ENCODE measurements around the gene PARD3B.

The PARD3B gene

DNA sequence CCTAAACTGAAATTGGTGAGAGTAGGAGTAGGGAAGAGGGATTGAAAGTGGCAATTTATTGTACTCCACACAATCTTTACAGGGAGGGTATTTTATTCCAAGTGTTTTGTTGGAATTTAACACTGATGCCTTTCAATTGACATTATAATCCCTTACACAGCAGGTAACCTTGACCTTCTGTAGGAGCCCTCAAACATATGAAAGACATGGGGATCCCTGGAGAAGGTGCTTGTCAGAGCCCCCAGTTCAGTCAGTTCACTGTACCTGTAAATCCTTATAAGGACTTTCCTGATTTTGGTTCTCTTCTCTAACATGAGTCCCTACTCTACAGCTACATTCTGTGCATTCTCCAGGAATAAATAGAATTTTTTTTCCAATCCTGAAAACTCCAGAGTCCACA is 752.1 kb downstream of the PARD3B start:
- DNase-seq = no peak

DNA sequence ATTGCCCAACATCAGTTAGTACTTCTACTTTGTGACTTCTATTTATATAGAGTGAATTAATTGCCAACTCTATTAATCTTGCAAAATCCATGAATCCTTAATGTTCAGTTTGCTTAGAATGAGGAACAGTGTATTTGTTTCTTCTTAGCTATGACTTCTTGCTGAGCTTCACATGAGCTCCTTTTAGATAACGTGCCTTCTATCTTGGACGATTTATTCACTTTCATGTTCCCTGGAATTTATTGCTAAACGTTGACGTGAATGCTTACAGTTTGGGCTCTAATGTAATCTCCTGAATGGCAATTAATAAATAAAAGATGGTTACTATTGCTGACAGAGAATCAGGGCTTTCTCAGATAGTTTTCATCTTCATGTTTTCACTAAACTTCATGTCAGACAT is 752.6 kb downstream of the PARD3B start:
- no peak for DNase-seq

DNA sequence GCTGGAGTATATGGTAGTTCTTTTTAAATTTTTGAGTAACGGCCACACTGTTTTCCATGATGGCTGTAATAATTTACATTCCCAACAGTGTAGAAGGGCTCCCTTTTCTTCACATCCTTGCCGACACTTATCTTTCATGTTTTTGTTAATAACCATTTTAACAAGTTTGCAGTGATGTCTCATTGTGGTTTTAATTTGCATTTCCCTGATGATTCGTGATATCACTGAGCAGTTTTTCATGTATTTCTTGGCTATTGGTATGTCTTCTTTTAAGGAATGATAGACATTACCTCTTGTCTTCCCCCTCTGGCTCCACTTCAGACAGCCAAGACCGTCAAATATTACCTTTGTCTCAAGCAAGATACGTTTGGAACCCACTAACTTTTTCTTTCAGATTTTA is 765.9 kb downstream of the PARD3B start:
- DNase-seq = no peak

DNA sequence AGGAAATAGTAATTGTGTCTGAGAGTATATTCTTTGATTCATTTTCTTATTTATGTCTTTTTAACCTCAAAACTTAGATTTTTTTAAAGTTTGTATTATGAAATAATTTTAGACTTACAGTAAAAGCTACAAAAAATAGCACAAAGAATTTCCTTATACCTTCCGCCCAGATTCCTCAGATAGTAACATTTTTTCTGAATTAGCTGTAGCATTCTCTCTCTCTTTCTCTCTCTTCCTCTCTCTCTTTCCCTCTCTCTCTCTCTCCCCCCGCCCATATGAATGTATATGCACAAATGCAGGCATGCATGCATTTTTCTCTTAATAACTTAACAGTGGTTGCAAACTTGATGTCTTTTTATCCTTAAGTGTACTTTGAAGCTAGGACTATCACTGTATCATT is 776.0 kb downstream of the PARD3B start:
- DNase-seq = no peak

DNA sequence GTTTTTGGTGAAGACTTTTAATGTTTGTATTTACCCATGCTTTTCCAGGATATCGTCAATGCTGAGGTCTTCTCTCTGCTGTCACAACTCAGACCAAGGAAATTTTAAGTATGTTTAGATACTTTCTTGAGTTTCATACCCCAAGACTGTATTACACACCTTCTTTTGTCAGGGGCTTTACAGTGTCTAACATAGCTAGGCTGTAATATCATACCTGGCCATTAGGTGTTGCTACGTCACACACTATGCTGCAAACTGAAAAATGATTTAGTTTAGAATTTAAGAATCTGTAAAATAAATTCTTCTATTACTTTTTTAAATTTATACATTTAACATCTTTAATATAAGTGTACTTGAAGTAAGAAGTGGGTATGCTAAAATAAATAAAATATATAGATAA is 778.7 kb downstream of the PARD3B start:
- no peak for DNase-seq

DNA sequence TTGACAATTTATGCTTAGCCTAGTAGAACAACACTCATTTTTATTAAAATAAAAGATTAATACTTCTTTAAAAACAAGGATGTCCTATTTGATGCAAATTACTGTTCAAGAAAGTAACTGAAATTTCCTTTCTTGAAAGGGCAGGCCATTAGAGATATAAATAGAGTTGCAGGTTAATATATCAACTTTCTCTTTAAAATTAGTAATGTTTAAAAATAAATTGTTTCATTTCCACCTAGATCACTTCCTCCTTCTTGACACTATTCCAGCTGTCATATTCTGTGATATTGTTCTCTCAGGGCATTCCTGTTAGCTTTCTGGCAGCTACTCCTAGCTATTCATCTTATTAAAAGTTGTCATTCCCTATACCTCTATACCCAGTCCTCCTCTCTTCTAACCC is 779.1 kb downstream of the PARD3B start:
- no peak for DNase-seq

DNA sequence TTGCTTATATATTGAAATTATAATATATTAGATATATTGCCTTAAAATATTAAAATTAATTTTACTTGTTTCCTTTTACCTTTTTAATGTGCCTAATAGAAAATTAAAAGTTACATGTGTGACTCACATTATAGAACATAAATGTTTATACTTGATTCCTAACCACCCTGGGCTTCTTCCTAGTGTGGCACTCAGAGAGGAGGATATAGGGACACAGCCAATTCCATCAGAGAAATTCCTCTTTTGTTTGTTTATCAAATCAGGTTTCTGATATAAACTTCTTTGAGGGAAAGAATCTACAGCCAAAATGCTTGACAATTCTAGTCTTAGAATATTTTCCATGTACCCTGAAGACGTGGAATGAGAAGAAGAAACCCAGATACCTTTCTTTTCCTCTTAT is 788.1 kb downstream of the PARD3B start:
- DNase-seq = no peak

DNA sequence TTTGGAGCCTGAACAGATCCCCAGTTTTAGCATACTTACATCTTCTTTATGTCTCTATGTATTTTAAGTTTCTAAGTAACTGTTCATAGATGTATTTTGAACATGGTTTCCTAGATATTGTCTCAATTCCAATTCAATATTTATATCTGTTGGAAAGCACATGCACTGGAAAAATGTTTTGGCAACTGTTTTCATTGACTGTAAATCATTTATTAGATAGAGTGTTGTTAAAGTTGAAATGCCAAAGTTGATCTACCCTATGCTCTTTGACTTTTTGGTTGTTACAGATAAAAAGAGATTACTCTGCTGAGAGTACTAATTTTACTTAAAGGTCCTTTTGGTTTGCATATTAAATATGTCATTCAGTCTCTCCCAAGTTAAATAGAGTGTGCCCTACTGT is 792.0 kb downstream of the PARD3B start:
- DNase-seq = no peak

DNA sequence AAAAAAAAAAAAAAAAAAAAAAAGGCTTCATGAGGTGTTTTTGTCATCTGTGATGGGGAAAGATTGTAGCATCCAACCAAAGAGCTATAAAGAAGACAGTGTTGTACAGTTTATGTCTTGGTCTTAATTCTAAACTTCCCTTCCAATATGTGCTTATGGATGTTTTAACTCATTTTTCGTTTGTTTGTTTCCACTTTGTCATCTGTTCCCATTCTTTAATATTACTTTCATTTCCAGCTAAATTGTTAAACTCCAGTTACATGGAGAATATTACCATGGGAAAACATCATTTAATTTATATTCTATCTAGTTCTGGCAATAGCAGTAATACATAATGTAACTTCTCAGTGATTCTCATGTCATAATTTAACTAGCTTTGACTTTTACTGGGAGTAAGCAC is 792.9 kb downstream of the PARD3B start:
- DNase-seq = no peak

DNA sequence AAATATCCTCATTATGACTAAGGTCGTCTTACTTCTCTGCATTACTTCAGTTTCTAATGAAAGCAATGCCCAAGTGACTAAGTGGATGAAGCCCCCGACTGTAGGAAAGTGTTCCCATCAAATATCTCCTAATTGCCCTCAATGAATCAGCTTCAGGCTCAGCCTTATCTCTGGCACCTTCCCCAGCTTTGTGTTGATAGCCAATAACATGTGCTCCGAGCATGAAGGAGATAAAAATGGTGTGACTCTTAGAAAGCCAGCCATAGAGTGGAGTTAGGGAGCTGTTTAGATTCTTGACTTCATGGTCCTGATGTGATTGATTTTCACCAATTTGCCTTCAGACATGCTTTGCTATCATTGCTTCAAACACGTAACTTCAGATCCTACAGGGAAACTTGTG is 797.8 kb downstream of the PARD3B start:
- no peak for DNase-seq

DNA sequence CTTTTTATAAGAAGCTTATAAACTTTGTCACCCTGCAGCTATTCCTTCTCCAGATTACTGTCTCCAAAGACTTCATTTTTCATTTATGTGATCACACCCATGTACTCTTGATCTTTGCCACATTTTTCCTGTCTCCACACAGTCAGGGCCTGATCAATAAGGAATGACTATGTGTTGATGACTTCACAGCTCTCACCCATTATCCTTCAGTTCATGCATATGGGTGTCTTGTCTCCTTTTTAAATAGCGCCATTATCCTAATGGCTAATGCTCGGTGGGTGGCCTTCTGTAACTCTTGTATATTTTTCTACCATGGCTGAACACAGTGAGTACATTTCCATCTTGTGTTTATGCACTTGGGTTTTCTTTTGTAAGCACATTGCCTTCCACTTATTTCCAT is 801.4 kb downstream of the PARD3B start:
- no peak for DNase-seq

DNA sequence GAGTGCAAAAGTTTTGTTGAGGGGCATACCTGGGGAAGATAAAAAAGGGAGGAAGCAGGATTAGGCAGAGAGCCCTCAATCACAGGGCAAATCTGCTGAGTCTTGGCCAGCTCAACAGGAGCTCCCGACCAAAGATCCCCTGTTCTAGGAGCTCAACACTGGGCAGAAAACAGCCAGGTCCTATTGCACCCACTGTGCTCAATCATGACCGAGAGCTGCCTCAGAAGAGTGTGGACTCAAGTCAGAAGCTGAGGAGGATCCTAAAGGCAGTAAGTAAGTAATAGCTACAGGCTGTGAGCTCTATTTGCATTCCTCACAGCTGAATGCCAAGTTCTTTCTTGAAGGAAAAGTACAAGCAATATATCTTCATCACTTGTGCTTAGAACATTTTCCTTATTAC is 802.6 kb downstream of the PARD3B start:
- no peak for DNase-seq

DNA sequence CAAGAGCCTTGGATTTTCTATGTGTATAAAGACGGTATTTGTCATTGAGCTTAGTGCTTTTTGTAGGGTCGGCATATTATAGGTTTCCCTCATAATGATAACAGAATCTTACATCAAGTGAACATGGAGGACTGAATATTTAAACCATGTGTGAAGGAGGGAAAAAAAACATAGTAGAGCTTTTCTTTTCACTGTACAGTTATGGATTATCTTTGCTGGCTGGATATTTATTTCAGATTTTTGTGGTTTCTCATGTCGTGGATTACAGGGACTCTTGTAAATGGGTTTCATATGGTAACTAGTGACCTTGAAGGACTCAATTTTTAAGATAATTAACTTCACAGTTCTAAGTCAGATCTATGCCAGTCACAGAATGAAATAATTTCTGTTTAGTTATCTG is 806.8 kb downstream of the PARD3B start:
- DNase-seq = no peak

DNA sequence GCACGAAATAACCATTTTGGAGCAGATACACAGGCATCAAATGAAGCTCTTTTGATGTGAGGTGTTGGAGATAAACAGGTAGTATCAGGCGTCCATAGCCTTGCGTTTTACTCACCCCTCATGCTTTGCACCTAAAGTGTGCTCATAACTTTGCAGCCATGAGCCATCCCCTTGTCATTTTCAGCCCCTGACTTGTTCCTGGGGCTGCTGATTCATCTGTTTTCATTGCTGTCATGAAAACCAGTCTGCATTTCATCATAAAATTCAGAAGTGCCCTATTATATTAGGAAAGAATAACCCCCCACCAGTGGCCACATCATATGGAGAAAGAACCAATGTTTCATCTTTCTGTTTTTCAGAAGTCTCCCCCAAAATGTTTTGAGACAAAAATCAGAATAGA is 807.3 kb downstream of the PARD3B start:
- DNase-seq = no peak

DNA sequence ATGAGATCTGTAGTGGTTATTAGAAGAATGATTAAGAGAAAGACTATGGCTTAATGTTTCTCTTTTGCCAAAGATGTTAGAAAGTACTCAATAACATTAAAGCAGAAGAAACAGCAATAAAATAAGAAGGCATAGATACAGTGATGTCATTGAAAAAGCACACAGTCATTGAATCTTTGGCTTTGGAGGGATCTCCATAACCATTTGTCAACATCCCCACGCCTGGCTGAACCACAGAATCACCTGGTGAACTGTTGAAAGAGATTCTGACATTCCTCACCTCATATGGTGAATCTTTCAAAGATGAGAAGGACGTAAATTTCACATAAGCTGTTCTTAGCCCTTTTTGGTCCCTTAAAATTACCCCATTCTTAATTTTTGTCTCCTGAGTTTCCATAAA is 812.5 kb downstream of the PARD3B start:
- no peak for DNase-seq

DNA sequence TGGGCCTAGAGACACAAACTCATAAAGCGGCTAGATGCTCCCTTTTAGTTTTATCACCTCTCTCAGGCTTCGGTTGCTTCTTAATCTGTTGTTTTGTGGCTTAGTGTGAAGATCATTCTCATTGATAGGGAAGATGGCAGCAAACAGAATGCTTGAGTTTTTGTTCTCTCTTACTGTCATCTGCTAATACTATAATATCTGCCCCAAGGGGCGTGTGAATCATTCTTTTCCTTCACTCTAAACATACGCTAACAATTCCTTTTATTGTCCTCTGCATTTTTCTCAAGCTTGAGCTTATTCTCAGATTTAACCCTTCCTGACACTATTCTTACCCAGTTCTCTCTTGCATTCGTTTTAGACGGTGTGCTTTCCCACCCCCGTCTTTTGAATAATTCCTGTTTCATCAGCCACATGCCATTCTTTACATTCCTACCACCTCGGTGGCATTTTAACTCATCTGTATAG is 813.1 kb downstream of the PARD3B start:
- DNase-seq = no peak

DNA sequence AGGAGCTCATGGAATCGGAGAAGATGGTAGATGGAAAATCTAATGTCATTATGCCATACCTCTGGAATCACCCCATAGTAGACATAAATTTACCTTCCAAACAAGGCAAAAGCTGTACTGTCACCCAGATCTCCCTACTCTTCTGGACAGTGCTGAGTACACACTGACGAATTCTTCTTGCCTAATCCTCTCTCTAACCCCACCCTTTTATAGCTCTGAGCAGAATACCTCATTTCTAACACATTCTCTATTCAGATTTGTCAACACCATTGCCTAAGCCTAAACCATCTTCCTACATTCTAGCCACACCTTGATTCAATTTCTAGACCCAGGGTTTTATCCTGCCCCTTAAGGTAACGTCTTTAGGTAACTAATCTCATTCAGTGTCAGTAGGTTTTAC is 816.0 kb downstream of the PARD3B start:
- DNase-seq = no peak

DNA sequence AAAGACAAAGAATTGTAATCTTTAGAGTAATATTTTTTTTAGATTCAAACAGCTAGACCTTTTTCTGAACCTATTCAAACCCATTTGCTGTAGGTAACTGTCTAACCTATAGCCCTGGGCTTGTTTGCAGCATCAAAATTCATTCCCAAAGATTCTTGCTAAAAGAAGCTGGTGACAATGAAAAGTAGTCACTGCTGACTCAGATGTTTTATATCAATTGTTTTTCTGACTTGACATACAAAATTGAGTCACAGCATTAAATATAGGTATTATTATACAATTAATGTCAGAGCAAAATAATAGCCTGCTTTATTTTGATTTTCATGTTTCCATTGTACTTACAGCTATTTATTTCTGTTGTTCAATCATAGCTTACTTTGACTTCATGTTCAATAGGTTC is 816.7 kb downstream of the PARD3B start:
- DNase-seq = no peak

DNA sequence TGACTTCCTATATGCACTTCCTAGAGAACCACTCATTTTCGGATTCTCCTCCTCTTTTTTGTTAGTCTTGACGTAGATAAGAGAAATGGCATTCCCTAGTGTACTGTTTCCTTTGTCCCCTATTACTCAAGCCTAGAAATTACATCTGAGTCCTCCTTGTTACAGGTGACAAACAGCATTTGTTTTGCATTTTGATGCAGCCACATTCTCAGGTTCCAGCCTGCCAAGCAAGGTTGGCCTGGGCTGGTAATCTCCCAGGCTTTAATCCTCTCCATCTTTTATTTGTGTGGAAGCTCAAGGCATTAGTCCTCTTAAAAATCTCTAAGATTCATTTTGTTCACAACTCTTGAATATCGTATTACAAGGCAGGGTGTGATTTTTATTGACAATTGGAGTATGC is 819.0 kb downstream of the PARD3B start:
- DNase-seq = no peak

DNA sequence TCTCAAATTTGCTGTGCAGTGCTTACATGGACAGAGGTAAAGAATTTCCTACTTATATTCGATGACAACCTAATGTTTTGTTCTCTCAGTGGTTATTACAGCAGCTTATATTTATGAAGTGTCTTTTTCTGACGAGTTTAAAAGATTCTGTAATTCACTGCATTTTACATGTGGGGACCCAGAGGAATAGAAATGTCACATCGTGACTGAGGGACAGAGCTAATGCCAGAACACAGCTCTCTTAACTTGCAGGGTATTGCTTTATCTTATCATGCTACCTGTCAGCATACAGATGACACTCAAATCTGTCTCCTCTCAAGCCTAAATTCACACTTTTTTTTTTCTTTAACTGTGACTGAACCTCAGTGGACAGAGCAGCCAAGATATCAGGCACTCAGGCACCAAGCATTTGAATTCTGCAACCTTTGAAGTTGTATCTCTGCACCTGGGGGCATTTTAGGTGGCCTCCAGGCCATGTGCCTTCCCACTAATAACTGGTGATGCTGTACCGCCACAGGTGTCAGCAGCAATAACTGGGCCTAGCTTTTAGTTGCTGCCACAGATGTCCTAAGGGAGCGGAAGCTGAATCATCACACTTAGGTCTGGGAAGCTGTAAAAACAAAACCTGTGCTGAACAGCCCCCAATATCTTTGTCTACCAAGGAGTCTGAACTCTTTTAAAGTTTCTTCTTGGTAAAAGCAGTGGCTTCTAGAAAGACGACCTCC is 821.2 kb downstream of the PARD3B start:
- no peak for DNase-seq

DNA sequence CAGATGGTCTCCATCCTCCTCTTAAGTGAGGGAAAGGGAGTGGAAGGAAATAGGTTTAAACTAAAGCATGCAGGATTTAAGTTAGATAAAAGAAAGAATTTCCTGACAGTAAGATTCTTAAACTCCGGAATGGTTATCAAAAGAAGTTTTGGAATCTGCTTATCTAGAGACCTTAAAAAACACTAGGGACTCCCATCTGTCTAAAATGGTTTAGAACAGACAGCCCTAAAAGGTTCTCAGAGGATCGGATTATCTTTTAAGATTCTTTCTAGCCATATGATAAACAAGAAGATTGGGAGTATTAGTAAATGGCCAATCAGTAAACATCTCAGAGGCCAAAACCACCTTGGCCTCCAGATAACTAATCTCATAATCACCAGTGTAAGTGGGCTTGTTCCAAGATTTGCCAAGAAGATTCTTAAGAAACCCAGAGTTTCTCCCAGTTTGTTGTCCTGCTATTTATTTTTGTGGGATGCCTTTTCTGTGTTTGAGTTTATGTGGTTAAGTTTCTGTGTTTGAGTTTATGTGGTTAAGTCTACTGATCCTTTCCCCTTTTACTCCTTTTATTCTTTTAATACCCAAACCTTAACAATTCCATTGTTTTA is 822.2 kb downstream of the PARD3B start:
- DNase-seq = no peak

DNA sequence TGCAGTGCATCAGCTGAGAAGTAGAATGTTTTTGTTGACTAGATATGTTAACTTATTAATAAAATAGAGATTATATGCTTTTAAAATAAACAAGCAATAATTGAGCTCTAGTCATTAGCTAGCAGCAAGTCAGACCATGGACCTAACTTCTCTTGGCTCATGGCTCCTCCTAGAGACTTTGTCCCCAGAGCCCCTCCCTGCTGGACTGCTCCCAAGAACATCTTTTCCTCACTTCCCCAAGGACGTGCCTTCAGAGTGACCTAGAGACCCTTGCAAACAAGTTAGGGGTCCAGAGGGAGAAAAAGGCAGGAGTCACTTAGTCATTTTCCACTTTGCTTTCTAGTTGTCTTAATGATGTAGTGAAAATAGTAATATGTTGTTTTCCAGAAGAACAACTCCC is 824.5 kb downstream of the PARD3B start:
- DNase-seq = no peak

DNA sequence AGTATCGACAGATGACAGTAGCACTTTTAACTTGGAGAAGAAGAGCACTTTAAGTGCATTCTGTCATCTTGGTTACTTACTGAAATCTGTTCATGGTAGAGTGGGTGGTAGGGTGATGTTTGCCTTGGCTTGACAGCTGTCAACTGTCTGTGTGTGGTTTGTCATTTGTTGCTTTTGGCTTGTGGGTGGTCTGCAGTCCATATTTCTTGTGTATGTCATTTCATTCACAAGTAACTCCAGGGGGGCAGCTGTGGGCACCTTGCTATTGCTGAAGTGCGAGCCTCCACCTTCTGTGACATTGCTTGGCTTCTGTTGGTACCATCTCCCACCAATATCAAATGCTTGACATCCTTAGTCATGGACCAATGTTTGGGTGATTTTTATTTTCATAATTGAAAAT is 825.5 kb downstream of the PARD3B start:
- DNase-seq = no peak

DNA sequence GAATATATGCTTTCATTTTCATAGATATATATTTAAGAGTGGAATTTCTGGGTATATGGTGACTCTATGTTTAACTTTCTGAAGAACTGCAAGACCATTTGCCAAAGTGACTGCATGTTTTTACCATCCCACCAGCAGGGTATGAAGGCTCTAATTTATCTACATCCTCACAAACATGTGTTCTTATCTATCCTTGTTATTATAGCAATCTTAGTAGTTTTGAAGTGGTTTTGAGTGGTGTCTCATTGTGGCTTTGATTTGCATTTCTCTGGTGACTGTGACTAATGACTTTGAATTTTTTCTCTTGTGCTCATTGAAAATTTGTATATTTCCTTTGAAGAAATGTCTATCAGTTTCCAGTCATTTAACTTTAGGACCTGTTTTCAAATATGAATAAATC is 826.9 kb downstream of the PARD3B start:
- DNase-seq = no peak
